ENCODE data around the gene MYCL. TPM values are rescaled to one million over a fixed set of nuclear protein-coding genes. Genes with fewer than 3 reads are reported as not detected.
A peak's percentile ranks its signal among the peaks of the same experiment; 100 is the strongest.

Gene MYCL
- total and polyA plus RNA-seq, 2 of the 13 experiments (the other 11 are each of a cell fraction or from before 2014, with no cell fraction given), result 0.31 to 1.7 TPM

DNA sequence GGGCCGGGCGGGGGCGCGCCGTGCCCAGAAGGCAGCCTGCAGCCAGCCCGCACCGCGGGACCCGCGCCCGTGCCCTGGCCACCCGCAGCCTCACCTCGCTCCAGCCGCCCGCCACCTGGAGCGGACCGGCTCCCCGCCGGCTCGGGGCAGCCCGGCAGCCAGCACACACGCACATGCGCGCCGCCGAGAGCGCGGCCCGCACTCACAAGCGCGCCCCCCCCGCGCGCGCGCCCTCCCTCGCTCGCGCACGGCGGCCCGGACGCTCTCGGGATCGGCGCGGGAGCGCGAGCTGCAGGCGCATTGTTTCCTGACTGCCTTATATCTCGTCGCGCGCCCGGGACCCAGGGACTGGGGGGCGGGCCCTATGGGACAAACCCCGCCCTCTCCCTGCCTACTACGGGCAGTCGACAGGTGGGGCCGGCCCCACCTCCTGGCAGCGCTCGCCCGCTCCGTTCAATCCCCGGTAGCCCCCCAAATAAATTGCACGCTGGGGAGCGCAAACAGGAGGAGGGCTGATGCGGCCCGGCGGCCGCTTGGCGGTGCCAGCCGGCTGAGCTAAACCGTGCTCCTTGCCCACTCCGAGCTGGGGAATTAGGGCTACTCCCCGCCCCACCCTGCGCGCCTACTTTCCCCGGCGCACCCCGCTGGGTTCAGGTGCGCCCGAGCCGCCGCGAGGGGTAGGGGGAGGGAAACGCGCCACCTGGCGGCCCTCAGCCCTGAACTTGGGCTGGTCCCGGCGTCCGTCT lies at the start of gene MYCL (continued):
- TF ChIP-seq, protein P1, sequence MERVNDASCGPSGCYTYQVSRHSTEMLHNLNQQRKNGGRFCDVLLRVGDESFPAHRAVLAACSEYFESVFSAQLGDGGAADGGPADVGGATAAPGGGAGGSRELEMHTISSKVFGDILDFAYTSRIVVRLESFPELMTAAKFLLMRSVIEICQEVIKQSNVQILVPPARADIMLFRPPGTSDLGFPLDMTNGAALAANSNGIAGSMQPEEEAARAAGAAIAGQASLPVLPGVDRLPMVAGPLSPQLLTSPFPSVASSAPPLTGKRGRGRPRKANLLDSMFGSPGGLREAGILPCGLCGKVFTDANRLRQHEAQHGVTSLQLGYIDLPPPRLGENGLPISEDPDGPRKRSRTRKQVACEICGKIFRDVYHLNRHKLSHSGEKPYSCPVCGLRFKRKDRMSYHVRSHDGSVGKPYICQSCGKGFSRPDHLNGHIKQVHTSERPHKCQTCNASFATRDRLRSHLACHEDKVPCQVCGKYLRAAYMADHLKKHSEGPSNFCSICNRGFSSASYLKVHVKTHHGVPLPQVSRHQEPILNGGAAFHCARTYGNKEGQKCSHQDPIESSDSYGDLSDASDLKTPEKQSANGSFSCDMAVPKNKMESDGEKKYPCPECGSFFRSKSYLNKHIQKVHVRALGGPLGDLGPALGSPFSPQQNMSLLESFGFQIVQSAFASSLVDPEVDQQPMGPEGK (CRISPR knock-in tag; IDR thresholded peaks at IDR 0.05), result peak; percentile 69
- TF ChIP-seq, protein P2, sequence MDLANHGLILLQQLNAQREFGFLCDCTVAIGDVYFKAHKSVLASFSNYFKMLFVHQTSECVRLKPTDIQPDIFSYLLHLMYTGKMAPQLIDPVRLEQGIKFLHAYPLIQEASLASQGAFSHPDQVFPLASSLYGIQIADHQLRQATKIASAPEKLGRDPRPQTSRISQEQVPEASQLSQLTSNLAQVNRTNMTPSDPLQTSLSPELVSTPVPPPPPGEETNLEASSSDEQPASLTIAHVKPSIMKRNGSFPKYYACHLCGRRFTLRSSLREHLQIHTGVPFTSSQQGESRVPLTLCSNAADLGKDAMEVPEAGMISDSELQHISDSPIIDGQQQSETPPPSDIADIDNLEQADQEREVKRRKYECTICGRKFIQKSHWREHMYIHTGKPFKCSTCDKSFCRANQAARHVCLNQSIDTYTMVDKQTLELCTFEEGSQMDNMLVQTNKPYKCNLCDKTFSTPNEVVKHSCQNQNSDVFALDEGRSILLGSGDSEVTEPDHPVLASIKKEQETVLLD (CRISPR knock-in tag; IDR thresholded peaks at IDR 0.05; ENCODE audit: low read depth), result no peak
- TF ChIP-seq FOSL1 (CRISPR knock-in tag; IDR thresholded peaks at IDR 0.05; ENCODE audit: borderline replicate concordance) (no peak), XRCC5 (optimal IDR thresholded peaks at IDR 0.05; ENCODE audit: low read length) (peak; percentile 12), ZNF326 (CRISPR knock-in tag; IDR thresholded peaks at IDR 0.05; ENCODE audit: borderline replicate concordance) (no peak), TIGD3 (CRISPR knock-in tag; IDR thresholded peaks at IDR 0.05; ENCODE audit: borderline replicate concordance) (no peak), SP1 (IDR thresholded peaks at IDR 0.05) (no peak), SP1 (CRISPR knock-in tag; IDR thresholded peaks at IDR 0.05) (peak; percentile 31; the same call in 1 of the 2 replicates), POGZ (CRISPR knock-in tag; IDR thresholded peaks at IDR 0.05) (peak; percentile 49; the same call in 1 of the 2 replicates), ASH2L (IDR thresholded peaks at IDR 0.05; ENCODE audit: insufficient read length, low read depth, low read length) (peak; percentile 37), GABPB1 (CRISPR knock-in tag; IDR thresholded peaks at IDR 0.05) (peak; percentile 65; the same call in 1 of the 2 replicates), MYC (CRISPR knock-in tag; IDR thresholded peaks at IDR 0.05; ENCODE audit: borderline replicate concordance) (peak; percentile 56; the same call in 1 of the 2 replicates), MTF2 (CRISPR knock-in tag; IDR thresholded peaks at IDR 0.05; ENCODE audit: borderline replicate concordance) (peak; percentile 88; the same call in 1 of the 2 replicates), HNF4A (CRISPR knock-in tag; IDR thresholded peaks at IDR 0.05) (peak; percentile 10; the same call in 1 of the 2 replicates), ZNF782 (CRISPR knock-in tag; IDR thresholded peaks at IDR 0.05; ENCODE audit: borderline replicate concordance) (no peak; the same call in 1 of the 2 replicates), ZNF749 (CRISPR knock-in tag; IDR thresholded peaks at IDR 0.05; ENCODE audit: borderline replicate concordance) (no peak)
- TF ChIP-seq, protein P3, sequence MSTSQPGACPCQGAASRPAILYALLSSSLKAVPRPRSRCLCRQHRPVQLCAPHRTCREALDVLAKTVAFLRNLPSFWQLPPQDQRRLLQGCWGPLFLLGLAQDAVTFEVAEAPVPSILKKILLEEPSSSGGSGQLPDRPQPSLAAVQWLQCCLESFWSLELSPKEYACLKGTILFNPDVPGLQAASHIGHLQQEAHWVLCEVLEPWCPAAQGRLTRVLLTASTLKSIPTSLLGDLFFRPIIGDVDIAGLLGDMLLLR (CRISPR knock-in tag; IDR thresholded peaks at IDR 0.05), result peak; percentile 61; the same call in 1 of the 2 replicates
- TF ChIP-seq, protein P4, sequence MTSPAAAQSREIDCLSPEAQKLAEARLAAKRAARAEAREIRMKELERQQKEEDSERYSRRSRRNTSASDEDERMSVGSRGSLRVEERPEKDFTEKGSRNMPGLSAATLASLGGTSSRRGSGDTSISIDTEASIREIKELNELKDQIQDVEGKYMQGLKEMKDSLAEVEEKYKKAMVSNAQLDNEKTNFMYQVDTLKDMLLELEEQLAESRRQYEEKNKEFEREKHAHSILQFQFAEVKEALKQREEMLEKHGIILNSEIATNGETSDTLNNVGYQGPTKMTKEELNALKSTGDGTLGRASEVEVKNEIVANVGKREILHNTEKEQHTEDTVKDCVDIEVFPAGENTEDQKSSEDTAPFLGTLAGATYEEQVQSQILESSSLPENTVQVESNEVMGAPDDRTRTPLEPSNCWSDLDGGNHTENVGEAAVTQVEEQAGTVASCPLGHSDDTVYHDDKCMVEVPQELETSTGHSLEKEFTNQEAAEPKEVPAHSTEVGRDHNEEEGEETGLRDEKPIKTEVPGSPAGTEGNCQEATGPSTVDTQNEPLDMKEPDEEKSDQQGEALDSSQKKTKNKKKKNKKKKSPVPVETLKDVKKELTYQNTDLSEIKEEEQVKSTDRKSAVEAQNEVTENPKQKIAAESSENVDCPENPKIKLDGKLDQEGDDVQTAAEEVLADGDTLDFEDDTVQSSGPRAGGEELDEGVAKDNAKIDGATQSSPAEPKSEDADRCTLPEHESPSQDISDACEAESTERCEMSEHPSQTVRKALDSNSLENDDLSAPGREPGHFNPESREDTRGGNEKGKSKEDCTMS (CRISPR knock-in tag; conservative IDR thresholded peaks at IDR 0.05), result no peak
- TF ChIP-seq, protein P5, sequence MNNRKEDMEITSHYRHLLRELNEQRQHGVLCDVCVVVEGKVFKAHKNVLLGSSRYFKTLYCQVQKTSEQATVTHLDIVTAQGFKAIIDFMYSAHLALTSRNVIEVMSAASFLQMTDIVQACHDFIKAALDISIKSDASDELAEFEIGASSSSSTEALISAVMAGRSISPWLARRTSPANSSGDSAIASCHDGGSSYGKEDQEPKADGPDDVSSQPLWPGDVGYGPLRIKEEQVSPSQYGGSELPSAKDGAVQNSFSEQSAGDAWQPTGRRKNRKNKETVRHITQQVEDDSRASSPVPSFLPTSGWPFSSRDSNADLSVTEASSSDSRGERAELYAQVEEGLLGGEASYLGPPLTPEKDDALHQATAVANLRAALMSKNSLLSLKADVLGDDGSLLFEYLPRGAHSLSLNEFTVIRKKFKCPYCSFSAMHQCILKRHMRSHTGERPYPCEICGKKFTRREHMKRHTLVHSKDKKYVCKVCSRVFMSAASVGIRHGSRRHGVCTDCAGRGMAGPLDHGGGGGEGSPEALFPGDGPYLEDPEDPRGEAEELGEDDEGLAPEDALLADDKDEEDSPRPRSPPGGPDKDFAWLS (CRISPR knock-in tag; IDR thresholded peaks at IDR 0.05; ENCODE audit: borderline replicate concordance), result no peak
